ENCODE results near the gene SLC6A16.

SLC6A16 gene

GRCh38 chr19:49264258-49264657, 60.7 kb downstream of the SLC6A16 start:
- DNase-seq = no peak

- DNase-seq = no peak
Observed at GRCh38 chr19:49261602-49262001, 63.4 kb downstream of the SLC6A16 start.

- no peak for DNase-seq
Observed at GRCh38 chr19:49256691-49257090, 68.3 kb downstream of the SLC6A16 start.

- DNase-seq = no peak
Observed at GRCh38 chr19:49255674-49256073, 69.3 kb downstream of the SLC6A16 start.

- DNase-seq = no peak
Observed at GRCh38 chr19:49249933-49250332, 75.1 kb downstream of the SLC6A16 start.

- no peak for DNase-seq
Observed at GRCh38 chr19:49247676-49248075, 77.3 kb downstream of the SLC6A16 start.

- no peak for DNase-seq
Observed at GRCh38 chr19:49244256-49244655, 80.7 kb downstream of the SLC6A16 start.

GRCh38 chr19:49243726-49244125, 81.3 kb downstream of the SLC6A16 start:
- no peak for DNase-seq

GRCh38 chr19:49243129-49243528, 81.9 kb downstream of the SLC6A16 start:
- DNase-seq = no peak

- no peak for DNase-seq
Observed at GRCh38 chr19:49241769-49242168, 83.2 kb downstream of the SLC6A16 start.

Data from NCI-H748 treated with DMSO at 0.1 percent for 48 hours (cell line).